Uterus (tissue), 4 donors: ENCODE results near the gene PKD1. TPM values are rescaled to one million over a fixed set of nuclear protein-coding genes. Genes with fewer than 3 reads are reported as not detected.

Experiments used
- DNase-seq, 2 donors: peaks; one replicate each; pipeline ENCODE4 v3.0.0-alpha.2; 2019 to 2020
- H3K27ac ChIP-seq, 2 donors: fragments of 200-600 bp; sonication (generic); 1 replicate in 1 of 2; 2 replicates in 1 of 2; pipeline ENCODE4 v1.5.1; 2016 to 2018
- H3K27me3 ChIP-seq, 2 donors: fragments of 200-600 bp; sonication (generic); one replicate each; pipeline ENCODE4 v1.5.1; 2018 to 2019; ENCODE audit warnings: control low read depth in 1 of 2
- H3K36me3 ChIP-seq, 2 donors: fragments of 200-600 bp; sonication (generic); one replicate each; pipeline ENCODE4 v1.5.1; 2019; ENCODE audit warnings: control low read depth in 1 of 2
- H3K4me1 ChIP-seq, 2 donors: fragments of 200-600 bp; sonication (generic); one replicate each; pipeline ENCODE4 v1.5.1; 2018 to 2019; ENCODE audit warnings: control low read depth in 1 of 2
- H3K4me3 ChIP-seq, 2 donors: fragments of 200-600 bp; sonication (generic); 1 replicate in 1 of 2; 2 replicates in 1 of 2; pipeline ENCODE4 v1.5.1; 2018 to 2019; ENCODE audit warnings: mild to moderate bottlenecking in 1 of 2
- H3K9me3 ChIP-seq, 2 donors: fragments of 200-600 bp; sonication (generic); one replicate each; pipeline ENCODE4 v1.5.1; 2019; ENCODE audit warnings: control low read depth in 1 of 2
- CTCF ChIP-seq, 4 experiments: fragments of 200-600 bp in 2 of 4; fragments of 450-650 bp in 2 of 4; sonication (generic) in 2 of 4; IDR thresholded peaks; one replicate each; pipeline ENCODE4 v1.5.1; 2016 to 2019; ENCODE audit warnings: antibody characterized with exemption in 4 of 4, mild to moderate bottlenecking in 2 of 4, moderate library complexity in 1 of 4
- POLR2A ChIP-seq, 2 donors: fragments of 450-650 bp; IDR thresholded peaks; one replicate each; pipeline ENCODE4 v1.6.1; 2016; ENCODE audit warnings: antibody characterized with exemption in 2 of 2, mild to moderate bottlenecking in 1 of 2, moderate library complexity in 1 of 2
- intact Hi-C: fragments of 100-400 bp; cut with DNase I; formaldehyde crosslinking; loops from one replicate; pipeline ENCODE4 v1.15.1; 2023; ENCODE audit warnings: low total_unique reads
- total RNA-seq, 4 donors: library from RNA; depleted of rRNA in 3 of 4; stranded (reverse); fragments of >200 nt in 3 of 4; gene quantifications; one replicate each; pipeline versions ENCODE4 v1.1.0 to v1.2.4, GENCODE V29; 2014 to 2023
- donor health status: DM: yes; HTN: yes; CAD: no.

The PKD1 gene
- total RNA-seq, 4 donors from 2014 or later, result 149 to 383 (median 197) TPM

DNA sequence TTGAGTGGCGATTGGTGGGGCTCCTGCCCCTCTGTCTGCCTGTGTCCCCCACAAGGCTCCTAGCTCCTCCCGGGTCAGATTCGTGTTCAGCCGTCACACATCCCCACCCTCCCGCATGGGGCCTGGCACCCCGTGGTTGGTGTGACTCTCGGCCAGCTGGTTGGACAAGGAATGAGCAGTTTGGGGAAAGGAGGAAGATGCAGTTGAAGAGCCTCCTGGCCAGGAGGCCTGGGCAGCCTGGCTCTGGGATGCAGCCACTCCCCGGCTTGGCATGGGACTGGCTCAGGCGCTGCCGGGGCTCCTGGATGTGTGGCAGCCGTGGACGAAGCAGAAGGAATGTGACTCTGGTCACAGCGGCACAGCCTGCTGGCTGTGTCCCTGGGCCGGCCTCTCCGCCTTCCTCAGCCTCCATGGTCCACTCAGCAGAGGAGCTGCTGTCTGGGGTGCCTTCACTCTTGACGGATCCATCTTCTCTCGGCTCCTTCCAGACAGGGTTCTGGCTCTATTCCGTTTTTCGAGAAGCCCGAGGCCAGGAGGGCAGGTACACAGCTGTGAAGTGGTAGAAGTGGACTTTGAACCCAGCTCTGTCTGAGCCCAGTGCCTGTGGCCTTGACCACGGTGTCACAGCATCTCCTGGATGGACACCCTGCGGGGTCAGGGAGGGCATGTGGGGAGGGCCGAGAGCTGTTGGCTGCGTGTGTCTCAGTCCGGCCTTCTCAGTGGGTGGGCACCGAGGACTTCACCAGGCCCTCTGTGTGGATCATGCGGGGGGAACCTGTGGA, 22.0 kb upstream of the PKD1 start:
- TF ChIP-seq POLR2A (IDR thresholded peaks at IDR 0.05) (no peak), CTCF (IDR thresholded peaks at IDR 0.05) (no peak)
- no peak for DNase-seq
- no peak overlapping the region for H3K4me3 ChIP-seq
- no peak overlapping the region for H3K27ac ChIP-seq
- intact Hi-C loops, result loop anchor here (10.0 kb wide), 2 partner anchors 53 to 57 kb away; partner anchors contain the start of genes BRICD5 and PGP
- no peaks in the 10 kb centered on the region for H3K27me3 ChIP-seq
- no peaks in the 10 kb centered on the region for H3K36me3 ChIP-seq
- peaks cover 5 to 35% of the 10 kb centered on the region in 2 donors for H3K4me1 ChIP-seq
- no peaks in the 10 kb centered on the region for H3K9me3 ChIP-seq

- H3K27ac ChIP-seq, result peak overlapping the region in 1 of 2 donors; percentile 81
These were observed 21.1 kb upstream of the PKD1 start for GRCh38 chr16:2156849-2157224.

GRCh38 chr16:2155977-2156848, 20.5 kb upstream of the PKD1 start:
- Histone ChIP-seq H3K27me3 (no peaks in the 10 kb centered on the region), H3K4me3 (peak overlapping the region; percentile 56 to 92), H3K27ac (peak overlapping the region; percentile 74 to 81), H3K4me1 (peaks cover 5 to 34% of the 10 kb centered on the region in 2 donors), H3K36me3 (no peaks in the 10 kb centered on the region), H3K9me3 (no peaks in the 10 kb centered on the region)
- intact Hi-C loops, result loop anchor here (10.0 kb wide), 2 partner anchors 51 to 59 kb away; partner anchors contain the start of genes BRICD5 and PGP
- TF ChIP-seq CTCF (IDR thresholded peaks at IDR 0.05) (no peak), POLR2A (IDR thresholded peaks at IDR 0.05) (no peak)
- peak in 1 of 2 donors; percentile 40 for DNase-seq

More at GRCh38 chr16:2156849-2157224, 21.1 kb upstream of the PKD1 start:
- no peak for DNase-seq
- intact Hi-C loops, result loop anchor here (10.0 kb wide), 2 partner anchors 52 to 58 kb away; partner anchors contain the start of genes BRICD5 and PGP
- Histone ChIP-seq H3K27me3 (no peaks in the 10 kb centered on the region), H3K4me1 (peaks cover 5 to 36% of the 10 kb centered on the region in 2 donors), H3K9me3 (no peaks in the 10 kb centered on the region), H3K4me3 (peak overlapping the region; percentile 56 to 92), H3K36me3 (no peaks in the 10 kb centered on the region)
- TF ChIP-seq CTCF (IDR thresholded peaks at IDR 0.05) (no peak), POLR2A (IDR thresholded peaks at IDR 0.05) (no peak)

DNA sequence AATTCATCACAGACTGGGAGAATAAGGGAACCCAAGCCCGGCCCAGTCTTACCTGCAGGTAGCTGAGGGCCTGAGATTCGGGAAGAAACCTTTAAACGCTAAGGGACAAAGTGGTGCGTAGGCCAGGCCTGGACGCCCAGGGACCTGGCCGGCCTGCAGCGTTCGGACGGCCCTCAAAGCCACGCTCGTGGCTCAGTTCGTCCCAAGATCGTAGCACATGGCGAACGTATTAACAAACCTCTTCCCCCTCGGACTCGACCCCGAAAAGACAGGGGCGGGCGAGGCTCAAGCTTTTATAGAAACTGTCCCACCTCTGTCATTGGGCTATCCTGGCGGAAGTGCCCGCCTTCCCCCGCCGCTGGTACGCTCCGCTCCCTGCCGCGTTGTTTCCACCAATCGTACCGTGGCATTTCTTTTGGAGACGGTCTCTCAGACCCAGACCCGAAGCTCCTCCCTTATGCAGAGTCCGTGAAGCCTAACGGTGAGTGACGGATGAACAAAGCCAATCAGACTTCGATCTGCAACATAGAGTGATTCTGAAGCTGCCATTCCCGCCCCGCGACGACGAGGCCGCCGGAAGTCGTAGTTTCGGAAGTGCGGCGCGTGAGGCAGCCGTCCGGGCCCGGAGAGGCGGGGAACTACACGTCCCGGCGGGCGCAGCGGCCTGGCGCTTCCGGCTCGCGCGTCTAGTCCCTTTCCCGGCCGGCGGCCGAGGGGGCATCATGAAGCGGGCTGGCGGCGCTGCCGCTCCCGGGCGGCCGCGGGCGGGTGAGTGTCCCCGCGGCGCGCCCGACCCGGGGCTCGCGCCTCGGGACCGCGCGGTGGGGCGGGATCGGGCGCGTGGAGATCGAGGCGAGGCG, 19.6 kb upstream of the PKD1 start, which contains the start of gene TRAF7:
Gene TRAF7 (plus strand): TSS at position 692 of the 860 bp plus-strand sequence. CDS start 8,139 bp downstream, outside the sequence.
- TF ChIP-seq POLR2A (IDR thresholded peaks at IDR 0.05) (peak; percentile 97), CTCF (IDR thresholded peaks at IDR 0.05) (peak in 1 of 4 experiments; percentile 36)
- Histone ChIP-seq H3K27ac (peak within 1 kb of the TSS; percentile 76 to 83), H3K4me1 (peaks cover 5 to 36% of the 10 kb centered on the region in 2 donors), H3K4me3 (peak within 1 kb of the TSS; percentile 66 to 92), H3K9me3 (no peaks in the 10 kb centered on the region), H3K36me3 (no peaks in the 10 kb centered on the region), H3K27me3 (no peaks in the 10 kb centered on the region)
- intact Hi-C loops, result loop anchor here (10.0 kb wide), 2 partner anchors 51 to 59 kb away; partner anchors contain the start of genes BRICD5 and PGP
- DNase-seq, result peak; percentile 98 to 100
